ENCODE measurements around the gene PPFIA3. TPM values are rescaled to one million over a fixed set of nuclear protein-coding genes. Genes with fewer than 3 reads are reported as not detected.

Gene PPFIA3
- total RNA-seq, 1 experiment from 2014 or later = 28.1 TPM

DNA sequence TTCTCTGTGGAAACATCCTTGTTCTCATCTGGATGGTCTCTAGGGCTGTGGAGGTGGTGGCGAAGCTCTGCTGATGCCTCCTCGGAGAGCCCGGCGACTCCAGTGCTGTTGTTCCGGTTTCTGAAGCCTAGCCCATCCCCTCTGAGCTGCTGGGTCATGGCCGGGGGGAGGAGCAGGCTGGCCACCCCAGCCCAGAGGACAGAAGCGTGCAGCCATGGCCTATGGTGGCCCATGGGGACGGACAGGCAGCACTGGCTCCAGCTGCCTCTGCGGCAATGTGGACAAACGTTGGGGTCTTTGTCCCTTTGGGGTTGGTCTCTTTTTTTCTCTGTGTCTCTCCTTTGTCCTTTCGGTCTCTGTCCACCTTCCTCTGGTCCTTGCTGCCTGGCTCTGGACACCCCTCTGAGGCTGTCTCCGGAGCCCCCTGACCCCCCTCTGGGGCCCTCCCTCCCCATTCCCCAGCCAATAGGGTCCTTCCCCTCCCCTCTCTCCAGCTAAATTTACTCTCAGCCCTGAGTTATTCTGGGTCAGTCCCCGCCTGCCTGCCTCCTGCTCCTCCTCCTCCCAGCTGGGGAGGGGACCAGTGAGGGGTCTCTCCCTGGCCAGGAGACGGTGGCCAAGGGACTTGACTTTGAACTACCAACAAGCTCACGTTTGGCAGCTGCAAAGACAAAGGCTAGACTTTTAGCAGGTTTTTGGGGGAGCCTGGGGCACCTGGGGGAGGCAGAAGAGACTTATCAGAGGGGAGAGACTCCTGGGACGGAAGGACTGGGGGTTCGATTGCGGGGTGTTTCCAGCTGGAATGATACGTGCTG is 35.9 kb downstream of the PPFIA3 start, which contains the start of gene HRC (continued):
- TF ChIP-seq TCF7L2 (IDR thresholded peaks at IDR 0.05; ENCODE audit: borderline replicate concordance, extremely low read depth, insufficient read depth, insufficient read length) (no peak), RAD21 (IDR thresholded peaks at IDR 0.05; ENCODE audit: low read depth) (no peak), CEBPB (IDR thresholded peaks at IDR 0.05; ENCODE audit: low read depth) (no peak), SRF (IDR thresholded peaks at IDR 0.05; ENCODE audit: low read depth) (no peak)
- TF ChIP-seq, protein P1, sequence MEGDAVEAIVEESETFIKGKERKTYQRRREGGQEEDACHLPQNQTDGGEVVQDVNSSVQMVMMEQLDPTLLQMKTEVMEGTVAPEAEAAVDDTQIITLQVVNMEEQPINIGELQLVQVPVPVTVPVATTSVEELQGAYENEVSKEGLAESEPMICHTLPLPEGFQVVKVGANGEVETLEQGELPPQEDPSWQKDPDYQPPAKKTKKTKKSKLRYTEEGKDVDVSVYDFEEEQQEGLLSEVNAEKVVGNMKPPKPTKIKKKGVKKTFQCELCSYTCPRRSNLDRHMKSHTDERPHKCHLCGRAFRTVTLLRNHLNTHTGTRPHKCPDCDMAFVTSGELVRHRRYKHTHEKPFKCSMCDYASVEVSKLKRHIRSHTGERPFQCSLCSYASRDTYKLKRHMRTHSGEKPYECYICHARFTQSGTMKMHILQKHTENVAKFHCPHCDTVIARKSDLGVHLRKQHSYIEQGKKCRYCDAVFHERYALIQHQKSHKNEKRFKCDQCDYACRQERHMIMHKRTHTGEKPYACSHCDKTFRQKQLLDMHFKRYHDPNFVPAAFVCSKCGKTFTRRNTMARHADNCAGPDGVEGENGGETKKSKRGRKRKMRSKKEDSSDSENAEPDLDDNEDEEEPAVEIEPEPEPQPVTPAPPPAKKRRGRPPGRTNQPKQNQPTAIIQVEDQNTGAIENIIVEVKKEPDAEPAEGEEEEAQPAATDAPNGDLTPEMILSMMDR (IDR thresholded peaks at IDR 0.05 in 2 of 3, conservative IDR thresholded peaks at IDR 0.05 in 1 of 3; ENCODE audit: borderline replicate concordance in 1 of 3, insufficient read depth in 1 of 3, low read depth in 2 of 3, low read length in 2 of 3) = no peak

DNA sequence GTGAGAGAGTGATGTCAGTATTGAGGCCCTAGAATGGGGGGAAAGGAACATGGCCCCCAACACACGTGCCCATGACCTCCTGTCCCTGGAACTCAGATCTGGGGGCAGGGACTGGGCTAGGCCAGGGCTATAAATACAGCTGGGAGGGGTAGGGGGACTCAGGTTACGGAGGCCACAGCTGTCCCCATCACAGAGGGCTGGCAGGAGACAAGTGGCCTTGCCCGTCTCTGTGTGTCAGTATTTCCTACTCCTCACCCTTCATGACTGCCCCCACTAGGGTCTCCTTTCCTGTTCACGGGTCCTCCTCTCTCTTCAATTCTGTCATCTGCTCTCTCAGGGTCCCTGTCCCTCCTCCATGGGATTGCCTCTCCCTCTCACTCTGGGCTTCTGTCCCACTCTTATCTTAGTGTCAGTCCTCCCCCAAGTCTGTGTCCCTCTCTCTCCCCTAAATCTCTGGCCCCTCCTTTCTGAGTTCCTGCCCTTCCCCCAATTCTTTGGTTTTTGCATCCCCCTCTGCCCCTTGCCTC is 36.5 kb downstream of the PPFIA3 start:
- H3K27me3 ChIP-seq (ENCODE audit: insufficient read depth, low read length) = no peaks in the 10 kb centered on the region
- H3K36me3 ChIP-seq (ENCODE audit: control insufficient read depth in 1 of 2, insufficient read depth in 2 of 2, low read length in 2 of 2) = no peaks in the 10 kb centered on the region
- H2AFZ ChIP-seq (ENCODE audit: low read depth, low read length, poor library complexity, severe bottlenecking) = no peak overlapping the region
- H3K9ac ChIP-seq (ENCODE audit: low read length) = no peak overlapping the region
- intact Hi-C loops (cut with micrococcal nuclease) = loop anchor here (2.0 kb wide), 1 partner anchor 43 kb away; no protein-coding TSS in a partner anchor
- ChIA-PET POLR2A (no interaction called here), RAD21 (ENCODE audit: low non-redundant PET in 1 of 2, low total read pairs in 2 of 2, uncharacterized antibody in 2 of 2, unreplicated experiment in 2 of 2) (no interaction called here), CTCF (no interaction called here)
- no peaks in the 10 kb centered on the region for H3K9me3 ChIP-seq (ENCODE audit: control insufficient read depth in 1 of 2, insufficient read depth in 1 of 2, low read depth in 1 of 2, low read length in 2 of 2)
- ATAC-seq = no peak
- no peaks in the 10 kb centered on the region for H4K20me1 ChIP-seq (ENCODE audit: insufficient read depth)
- TF ChIP-seq, protein P1 (IDR thresholded peaks at IDR 0.05 in 2 of 3, conservative IDR thresholded peaks at IDR 0.05 in 1 of 3; ENCODE audit: borderline replicate concordance in 1 of 3, insufficient read depth in 1 of 3, low read depth in 2 of 3, low read length in 2 of 3) = no peak
- TF ChIP-seq CBX3 (IDR thresholded peaks at IDR 0.05; ENCODE audit: low read depth) (no peak), RAD21 (IDR thresholded peaks at IDR 0.05; ENCODE audit: low read depth) (no peak), ZNF274 (IDR thresholded peaks at IDR 0.05; ENCODE audit: low read depth, low read length) (no peak), SIN3A (IDR thresholded peaks at IDR 0.05; ENCODE audit: low read depth) (no peak), EZH2phosphoT487 (IDR thresholded peaks at IDR 0.05; ENCODE audit: borderline replicate concordance) (no peak), CEBPB (IDR thresholded peaks at IDR 0.05; ENCODE audit: low read depth) (no peak), FOSL1 (IDR thresholded peaks at IDR 0.05; ENCODE audit: low read depth) (no peak), ZFX (IDR thresholded peaks at IDR 0.05) (no peak)
- no peaks in the 10 kb centered on the region for H3K9me2 ChIP-seq (ENCODE audit: insufficient read depth)
- H3K4me2 ChIP-seq (ENCODE audit: low read length) = no peak overlapping the region
- H3K4me1 ChIP-seq (ENCODE audit: control insufficient read depth in 1 of 2, insufficient read depth in 2 of 2, low read length in 2 of 2) = peaks cover 18 to 39% of the 10 kb centered on the region in 2 experiments
- no peak for DNase-seq (ENCODE audit: low read depth, low spot score)
- no peak overlapping the region for H3K4me3 ChIP-seq (replicated peaks in 1 of 2; ENCODE audit: low read depth in 1 of 2, low read length in 2 of 2)
- H3K79me2 ChIP-seq (ENCODE audit: insufficient read depth, low read length) = peaks cover 13% of the 10 kb centered on the region
- H3K27ac ChIP-seq (ENCODE audit: low read depth, low read length) = no peak overlapping the region
- no TSS peak for BruUV-seq (replicated peaks)
